Epithelial cell of umbilical artery (primary cell): Measurements from ENCODE around the gene DIO1. TPM values are rescaled to one million over a fixed set of nuclear protein-coding genes. Genes with fewer than 3 reads are reported as not detected.

Source experiments
- total RNA-seq: library from RNA; depleted of rRNA; stranded (reverse); fragments of >200 nt; gene quantifications from 2 replicates; pipeline ENCODE4 v1.2.3, GENCODE V29; 2014

Gene DIO1
- total RNA-seq = not detected in 2 replicates

DNA sequence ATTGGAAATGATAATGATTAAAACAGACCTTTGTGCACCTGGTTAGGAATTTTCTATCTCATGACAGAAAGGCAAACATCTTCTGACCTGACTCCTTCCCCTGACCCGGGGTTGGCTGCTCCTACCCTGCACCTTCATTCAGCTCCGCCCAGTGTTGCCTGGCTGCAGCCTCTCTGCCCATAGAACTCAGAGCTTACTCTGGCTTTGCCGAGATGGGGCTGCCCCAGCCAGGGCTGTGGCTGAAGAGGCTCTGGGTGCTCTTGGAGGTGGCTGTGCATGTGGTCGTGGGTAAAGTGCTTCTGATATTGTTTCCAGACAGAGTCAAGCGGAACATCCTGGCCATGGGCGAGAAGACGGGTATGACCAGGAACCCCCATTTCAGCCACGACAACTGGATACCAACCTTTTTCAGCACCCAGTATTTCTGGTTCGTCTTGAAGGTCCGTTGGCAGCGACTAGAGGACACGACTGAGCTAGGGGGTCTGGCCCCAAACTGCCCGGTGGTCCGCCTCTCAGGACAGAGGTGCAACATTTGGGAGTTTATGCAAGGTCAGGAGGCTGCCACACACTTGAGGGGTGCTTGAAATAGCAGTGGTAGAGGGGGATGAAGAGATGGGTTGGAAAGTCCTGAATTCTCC lies at the start of gene DIO1:
Gene DIO1 (plus strand): TSS at position 189 of the 638 bp plus-strand sequence. CDS start 24 bp downstream, at position 213.

DNA sequence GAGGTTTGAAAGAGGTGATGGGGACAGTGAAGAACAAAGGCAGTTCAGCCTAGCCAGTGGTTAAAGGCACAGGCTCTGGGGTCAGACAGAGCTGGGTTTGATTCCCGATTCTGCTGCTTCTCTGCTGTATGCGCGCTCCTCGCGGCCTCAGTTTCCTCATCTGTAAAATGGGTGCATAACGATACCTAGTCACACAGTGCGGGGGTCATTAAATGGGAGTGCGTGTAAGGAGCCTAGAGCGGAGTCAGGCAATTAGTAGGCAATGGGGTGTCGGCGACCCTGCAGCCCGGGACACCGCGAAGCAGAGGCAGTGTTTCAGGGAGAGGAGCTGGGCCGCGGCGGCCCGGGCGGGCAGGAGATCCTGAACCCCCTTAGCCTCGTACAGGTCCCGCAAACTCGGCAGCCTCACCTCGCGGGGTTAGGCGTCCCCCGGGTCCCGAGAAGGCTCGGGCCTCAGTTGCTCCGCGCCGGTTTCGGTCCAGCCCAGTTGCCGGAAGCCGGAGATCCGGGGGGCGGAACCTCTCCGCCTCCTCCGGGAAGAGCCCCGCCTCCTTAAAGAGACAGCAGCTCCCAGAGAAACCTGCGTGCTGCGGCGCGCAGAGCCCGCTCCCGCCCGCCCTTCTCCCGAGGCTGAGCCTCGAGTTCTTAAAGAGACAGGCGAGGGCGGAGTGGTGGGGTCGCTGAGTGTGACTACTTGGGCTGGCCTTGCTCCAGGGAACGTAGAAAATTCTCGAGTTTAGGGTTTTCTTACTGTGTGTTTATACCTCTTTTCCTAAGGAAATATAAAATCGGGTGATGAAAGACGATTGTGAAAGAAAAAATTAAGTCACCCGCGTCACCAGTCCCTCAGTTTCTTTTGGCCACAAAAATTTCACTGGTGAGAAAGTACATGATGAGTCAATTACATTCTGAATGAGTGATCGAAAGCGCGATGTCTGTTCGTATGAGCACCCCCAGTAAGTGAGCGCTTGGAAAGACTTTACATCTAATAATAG lies 4.4 kb upstream of the DIO1 start, which contains the start of gene YIPF1:
Gene YIPF1 (minus strand): TSS at position 494 of the 995 bp plus-strand sequence. CDS start 860 bp downstream, outside the sequence.

DNA sequence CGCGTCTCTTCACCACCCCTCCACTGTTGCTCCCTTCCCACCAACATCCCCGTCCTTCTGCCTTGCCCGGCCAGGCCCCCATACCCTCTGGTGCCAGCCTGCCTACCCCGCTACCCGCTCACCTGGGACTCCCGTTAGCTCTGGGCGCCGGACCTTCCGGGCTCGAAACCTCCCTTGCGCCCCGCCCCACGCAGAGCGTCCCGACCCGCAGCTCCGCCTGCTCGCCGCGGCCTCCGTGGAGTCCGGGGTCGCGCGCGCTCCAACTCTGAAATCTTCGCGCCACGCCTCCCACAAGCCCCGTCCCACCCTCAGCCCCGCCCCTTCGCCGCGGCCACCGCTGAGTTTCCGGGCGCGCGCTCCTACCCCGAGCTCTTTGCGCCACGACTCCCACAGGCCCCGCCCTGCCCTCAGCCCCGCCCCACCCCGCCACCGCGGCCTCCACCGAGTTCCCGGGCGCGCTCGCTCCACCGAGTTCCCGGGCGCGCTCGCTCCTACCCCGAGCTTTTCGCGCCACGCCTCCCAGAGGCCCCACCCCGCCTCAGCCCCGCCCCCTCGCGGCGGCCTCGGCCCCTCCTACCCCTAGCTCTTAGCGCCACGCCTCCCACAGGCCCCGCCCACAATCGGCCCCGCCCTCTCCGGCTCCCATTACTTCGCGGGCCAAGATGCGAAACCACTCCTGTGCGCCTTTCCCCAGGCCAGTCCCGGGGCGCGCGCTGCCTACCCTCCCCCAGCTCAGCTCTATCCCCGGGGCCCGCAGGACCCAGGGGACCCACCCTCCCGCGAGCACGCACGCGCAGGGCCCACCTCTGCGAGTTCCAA lies 51.7 kb downstream of the DIO1 start, which contains the start of gene IFT25:
Gene IFT25 (minus strand): TSS at position 267 of the 819 bp plus-strand sequence. CDS start 5,617 bp downstream, outside the sequence.

DNA sequence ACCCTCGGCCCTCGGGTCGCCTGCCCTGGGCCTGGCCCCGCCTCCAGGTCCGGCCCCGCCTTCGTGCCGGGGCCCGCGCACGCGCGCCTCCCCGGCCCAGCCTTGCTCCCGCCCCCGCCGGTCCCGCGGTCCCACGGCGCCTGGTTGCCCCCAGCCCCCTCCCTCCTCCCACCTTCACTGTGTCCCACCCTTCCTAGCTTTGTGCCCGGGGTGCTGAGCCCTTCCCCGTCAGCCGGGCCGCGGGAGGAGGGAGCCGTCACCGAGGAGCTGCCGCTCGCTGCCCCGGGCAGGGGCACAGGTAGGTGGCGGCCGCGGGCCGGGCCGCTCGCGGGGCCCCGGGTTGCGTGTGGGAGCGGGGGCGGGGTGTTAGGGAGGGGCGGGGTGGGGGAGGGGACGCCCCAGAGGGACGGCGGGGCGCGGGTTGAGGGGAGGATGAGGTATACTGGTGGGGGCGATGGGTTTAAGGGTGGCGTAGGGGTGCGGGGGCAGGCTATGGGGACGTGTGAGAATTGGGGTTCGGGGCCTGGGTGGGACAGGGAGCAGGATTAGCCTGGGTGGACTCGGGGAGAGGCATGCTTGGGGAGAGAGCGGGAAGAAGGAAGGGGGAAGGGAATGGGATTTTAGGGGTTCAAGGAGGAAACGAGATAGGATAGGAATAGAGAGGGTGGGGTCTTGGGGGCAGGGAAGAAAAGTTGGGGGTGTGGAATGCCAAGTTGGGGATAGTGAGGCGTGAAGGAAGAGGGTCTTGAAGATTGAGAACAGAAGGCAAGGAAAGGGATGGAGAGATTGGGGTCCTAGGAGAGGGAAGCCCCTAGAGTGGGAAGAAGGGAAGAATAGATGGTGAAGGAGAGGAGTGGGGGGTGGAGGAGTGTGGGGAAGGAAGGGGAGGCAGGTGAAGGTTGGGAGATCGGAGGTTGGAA lies 52.5 kb downstream of the DIO1 start, which contains the start of gene LRRC42:
Gene LRRC42 (plus strand): TSS at position 99 of the 920 bp plus-strand sequence. CDS start 5,650 bp downstream, outside the sequence.

Other genes with a start within 250 kb of the DIO1 start
- gene GLIS1, start 155.0 kb upstream of the DIO1 start, total RNA-seq = not detected in 2 replicates
- 27.9 and 38.9 TPM in 2 replicates for gene NDC1, start 55.9 kb upstream of the DIO1 start, total RNA-seq
- 20.8 and 25.1 TPM in 2 replicates for gene YIPF1, start 4.4 kb upstream of the DIO1 start, total RNA-seq
- 14.0 and 27.5 TPM in 2 replicates for gene IFT25, start 51.5 kb downstream of the DIO1 start, total RNA-seq
- gene LRRC42, start 52.2 kb downstream of the DIO1 start, total RNA-seq = 23.1 and 27.5 TPM in 2 replicates
- not detected in 2 replicates for gene LDLRAD1, start 124.0 kb downstream of the DIO1 start, total RNA-seq
- gene TMEM59, start 159.0 kb downstream of the DIO1 start, total RNA-seq = 185 and 199 TPM in 2 replicates
- 1.9 and 3.2 TPM in 2 replicates for gene TCEANC2, start 159.4 kb downstream of the DIO1 start, total RNA-seq